Measurements from ENCODE around the gene FAM110D. TPM values are rescaled to one million over a fixed set of nuclear protein-coding genes. Genes with fewer than 3 reads are reported as not detected.

FAM110D gene
- total and polyA plus RNA-seq, 10 of the 15 experiments (the other 5 are each of a cell fraction or from before 2014, with no cell fraction given), result 0.06 TPM; not detected in 9

DNA sequence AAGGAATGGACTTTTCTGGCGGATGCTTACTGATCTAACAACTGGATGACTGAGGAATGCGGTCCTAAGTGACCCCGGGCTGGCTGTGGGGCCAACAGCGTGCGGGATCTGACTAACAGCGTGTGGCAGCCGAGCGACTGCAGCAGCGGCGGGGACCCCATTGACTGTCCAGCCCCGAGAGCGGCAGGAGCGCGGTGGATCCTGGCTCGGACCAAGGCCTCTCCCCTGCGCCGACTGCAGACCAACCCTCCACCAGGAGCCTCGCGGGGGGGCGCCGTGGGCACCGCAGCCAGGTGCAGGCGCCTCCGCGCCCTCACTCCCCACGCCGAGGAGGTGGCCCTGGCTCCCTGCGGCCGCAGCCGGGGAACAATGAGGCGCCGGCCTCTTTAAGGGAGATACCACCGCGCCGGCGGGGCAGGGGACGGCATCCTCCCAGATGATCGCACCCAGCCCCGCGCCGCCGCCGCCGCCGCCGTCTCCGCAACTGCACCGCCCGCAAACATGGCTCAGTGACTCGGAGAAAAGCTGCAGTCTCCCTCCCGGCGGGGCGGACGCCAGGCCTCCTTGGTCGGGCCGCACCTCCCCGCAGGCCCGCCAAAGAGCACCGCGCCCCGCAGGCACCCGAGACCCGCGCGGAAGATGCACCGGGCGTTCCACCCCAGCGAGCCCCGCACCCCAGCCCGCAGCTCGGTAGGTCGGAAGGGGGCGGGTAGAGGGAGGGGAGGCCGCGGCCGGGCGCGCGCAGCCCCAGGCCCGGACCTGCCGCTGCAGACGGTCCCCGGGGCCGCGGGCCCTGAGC lies 47.9 kb upstream of the FAM110D start (continued):
- TF ChIP-seq ZNF217 (IDR thresholded peaks at IDR 0.05), result peak; percentile 66; the same call in 1 of the 2 replicates
- TF ChIP-seq SMAD5 (IDR thresholded peaks at IDR 0.05; ENCODE audit: low read depth), result peak; percentile 22; the same call in 1 of the 2 replicates
- TF ChIP-seq KLF5 (IDR thresholded peaks at IDR 0.05; ENCODE audit: partially characterized antibody), result peak; percentile 96
- TF ChIP-seq MYB (IDR thresholded peaks at IDR 0.05; ENCODE audit: borderline replicate concordance, low read depth, low read length), result no peak
- TF ChIP-seq CHD4 (IDR thresholded peaks at IDR 0.05), result no peak
- TF ChIP-seq ETV6 (conservative IDR thresholded peaks at IDR 0.05 in 1 of 2, IDR thresholded peaks at IDR 0.05 in 1 of 2; ENCODE audit: borderline replicate concordance in 1 of 2, low read depth in 1 of 2), result no peak
- TF ChIP-seq, protein P1, sequence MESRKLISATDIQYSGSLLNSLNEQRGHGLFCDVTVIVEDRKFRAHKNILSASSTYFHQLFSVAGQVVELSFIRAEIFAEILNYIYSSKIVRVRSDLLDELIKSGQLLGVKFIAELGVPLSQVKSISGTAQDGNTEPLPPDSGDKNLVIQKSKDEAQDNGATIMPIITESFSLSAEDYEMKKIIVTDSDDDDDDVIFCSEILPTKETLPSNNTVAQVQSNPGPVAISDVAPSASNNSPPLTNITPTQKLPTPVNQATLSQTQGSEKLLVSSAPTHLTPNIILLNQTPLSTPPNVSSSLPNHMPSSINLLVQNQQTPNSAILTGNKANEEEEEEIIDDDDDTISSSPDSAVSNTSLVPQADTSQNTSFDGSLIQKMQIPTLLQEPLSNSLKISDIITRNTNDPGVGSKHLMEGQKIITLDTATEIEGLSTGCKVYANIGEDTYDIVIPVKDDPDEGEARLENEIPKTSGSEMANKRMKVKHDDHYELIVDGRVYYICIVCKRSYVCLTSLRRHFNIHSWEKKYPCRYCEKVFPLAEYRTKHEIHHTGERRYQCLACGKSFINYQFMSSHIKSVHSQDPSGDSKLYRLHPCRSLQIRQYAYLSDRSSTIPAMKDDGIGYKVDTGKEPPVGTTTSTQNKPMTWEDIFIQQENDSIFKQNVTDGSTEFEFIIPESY (IDR thresholded peaks at IDR 0.05), result no peak
- no peak for TF ChIP-seq IKZF1 (conservative IDR thresholded peaks at IDR 0.05)
- TF ChIP-seq, protein P2, sequence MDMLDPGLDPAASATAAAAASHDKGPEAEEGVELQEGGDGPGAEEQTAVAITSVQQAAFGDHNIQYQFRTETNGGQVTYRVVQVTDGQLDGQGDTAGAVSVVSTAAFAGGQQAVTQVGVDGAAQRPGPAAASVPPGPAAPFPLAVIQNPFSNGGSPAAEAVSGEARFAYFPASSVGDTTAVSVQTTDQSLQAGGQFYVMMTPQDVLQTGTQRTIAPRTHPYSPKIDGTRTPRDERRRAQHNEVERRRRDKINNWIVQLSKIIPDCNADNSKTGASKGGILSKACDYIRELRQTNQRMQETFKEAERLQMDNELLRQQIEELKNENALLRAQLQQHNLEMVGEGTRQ (IDR thresholded peaks at IDR 0.05; ENCODE audit: borderline replicate concordance, low read depth, low read length), result no peak
- no peak for TF ChIP-seq NFYB (IDR thresholded peaks at IDR 0.05; ENCODE audit: insufficient read depth, low read depth, low read length)
- TF ChIP-seq, protein P3, sequence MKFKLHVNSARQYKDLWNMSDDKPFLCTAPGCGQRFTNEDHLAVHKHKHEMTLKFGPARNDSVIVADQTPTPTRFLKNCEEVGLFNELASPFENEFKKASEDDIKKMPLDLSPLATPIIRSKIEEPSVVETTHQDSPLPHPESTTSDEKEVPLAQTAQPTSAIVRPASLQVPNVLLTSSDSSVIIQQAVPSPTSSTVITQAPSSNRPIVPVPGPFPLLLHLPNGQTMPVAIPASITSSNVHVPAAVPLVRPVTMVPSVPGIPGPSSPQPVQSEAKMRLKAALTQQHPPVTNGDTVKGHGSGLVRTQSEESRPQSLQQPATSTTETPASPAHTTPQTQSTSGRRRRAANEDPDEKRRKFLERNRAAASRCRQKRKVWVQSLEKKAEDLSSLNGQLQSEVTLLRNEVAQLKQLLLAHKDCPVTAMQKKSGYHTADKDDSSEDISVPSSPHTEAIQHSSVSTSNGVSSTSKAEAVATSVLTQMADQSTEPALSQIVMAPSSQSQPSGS (IDR thresholded peaks at IDR 0.05; ENCODE audit: low read length), result no peak
- TF ChIP-seq CREB1 (IDR thresholded peaks at IDR 0.05; ENCODE audit: low read depth), result no peak
- TF ChIP-seq, protein P4, sequence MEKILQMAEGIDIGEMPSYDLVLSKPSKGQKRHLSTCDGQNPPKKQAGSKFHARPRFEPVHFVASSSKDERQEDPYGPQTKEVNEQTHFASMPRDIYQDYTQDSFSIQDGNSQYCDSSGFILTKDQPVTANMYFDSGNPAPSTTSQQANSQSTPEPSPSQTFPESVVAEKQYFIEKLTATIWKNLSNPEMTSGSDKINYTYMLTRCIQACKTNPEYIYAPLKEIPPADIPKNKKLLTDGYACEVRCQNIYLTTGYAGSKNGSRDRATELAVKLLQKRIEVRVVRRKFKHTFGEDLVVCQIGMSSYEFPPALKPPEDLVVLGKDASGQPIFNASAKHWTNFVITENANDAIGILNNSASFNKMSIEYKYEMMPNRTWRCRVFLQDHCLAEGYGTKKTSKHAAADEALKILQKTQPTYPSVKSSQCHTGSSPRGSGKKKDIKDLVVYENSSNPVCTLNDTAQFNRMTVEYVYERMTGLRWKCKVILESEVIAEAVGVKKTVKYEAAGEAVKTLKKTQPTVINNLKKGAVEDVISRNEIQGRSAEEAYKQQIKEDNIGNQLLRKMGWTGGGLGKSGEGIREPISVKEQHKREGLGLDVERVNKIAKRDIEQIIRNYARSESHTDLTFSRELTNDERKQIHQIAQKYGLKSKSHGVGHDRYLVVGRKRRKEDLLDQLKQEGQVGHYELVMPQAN (conservative IDR thresholded peaks at IDR 0.05), result peak; percentile 43; the same call in 1 of the 2 replicates
- no peak for TF ChIP-seq SIN3A (IDR thresholded peaks at IDR 0.05; ENCODE audit: low read depth, low read length)
- TF ChIP-seq RAD21 (IDR thresholded peaks at IDR 0.05; ENCODE audit: insufficient read depth, low read depth, low read length), result no peak
- TF ChIP-seq POLR2AphosphoS2 (IDR thresholded peaks at IDR 0.05; ENCODE audit: low read depth, low read length), result no peak
- TF ChIP-seq, protein P5, sequence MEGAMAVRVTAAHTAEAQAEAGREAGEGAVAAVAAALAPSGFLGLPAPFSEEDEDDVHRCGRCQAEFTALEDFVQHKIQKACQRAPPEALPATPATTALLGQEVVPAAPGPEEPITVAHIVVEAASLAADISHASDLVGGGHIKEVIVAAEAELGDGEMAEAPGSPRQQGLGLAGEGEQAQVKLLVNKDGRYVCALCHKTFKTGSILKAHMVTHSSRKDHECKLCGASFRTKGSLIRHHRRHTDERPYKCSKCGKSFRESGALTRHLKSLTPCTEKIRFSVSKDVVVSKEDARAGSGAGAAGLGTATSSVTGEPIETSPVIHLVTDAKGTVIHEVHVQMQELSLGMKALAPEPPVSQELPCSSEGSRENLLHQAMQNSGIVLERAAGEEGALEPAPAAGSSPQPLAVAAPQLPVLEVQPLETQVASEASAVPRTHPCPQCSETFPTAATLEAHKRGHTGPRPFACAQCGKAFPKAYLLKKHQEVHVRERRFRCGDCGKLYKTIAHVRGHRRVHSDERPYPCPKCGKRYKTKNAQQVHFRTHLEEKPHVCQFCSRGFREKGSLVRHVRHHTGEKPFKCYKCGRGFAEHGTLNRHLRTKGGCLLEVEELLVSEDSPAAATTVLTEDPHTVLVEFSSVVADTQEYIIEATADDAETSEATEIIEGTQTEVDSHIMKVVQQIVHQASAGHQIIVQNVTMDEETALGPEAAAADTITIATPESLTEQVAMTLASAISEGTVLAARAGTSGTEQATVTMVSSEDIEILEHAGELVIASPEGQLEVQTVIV (IDR thresholded peaks at IDR 0.05; ENCODE audit: borderline replicate concordance, partially characterized antibody), result peak; percentile 42
- TF ChIP-seq NBN (IDR thresholded peaks at IDR 0.05), result no peak
- TF ChIP-seq, protein P6, sequence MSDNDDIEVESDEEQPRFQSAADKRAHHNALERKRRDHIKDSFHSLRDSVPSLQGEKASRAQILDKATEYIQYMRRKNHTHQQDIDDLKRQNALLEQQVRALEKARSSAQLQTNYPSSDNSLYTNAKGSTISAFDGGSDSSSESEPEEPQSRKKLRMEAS (IDR thresholded peaks at IDR 0.05; ENCODE audit: low read depth, low read length), result no peak
- no peak for TF ChIP-seq BCL11A (IDR thresholded peaks at IDR 0.05; ENCODE audit: low read depth, low read length)
- peak; percentile 92 for TF ChIP-seq FOXK2 (IDR thresholded peaks at IDR 0.05)
